ENCODE measurements around the gene EPN3. TPM values are rescaled to one million over a fixed set of nuclear protein-coding genes. Genes with fewer than 3 reads are reported as not detected.

Gene EPN3
- total RNA-seq, 4 donors from 2014 or later = 0.30 to 41.1 TPM; not detected in 2

DNA sequence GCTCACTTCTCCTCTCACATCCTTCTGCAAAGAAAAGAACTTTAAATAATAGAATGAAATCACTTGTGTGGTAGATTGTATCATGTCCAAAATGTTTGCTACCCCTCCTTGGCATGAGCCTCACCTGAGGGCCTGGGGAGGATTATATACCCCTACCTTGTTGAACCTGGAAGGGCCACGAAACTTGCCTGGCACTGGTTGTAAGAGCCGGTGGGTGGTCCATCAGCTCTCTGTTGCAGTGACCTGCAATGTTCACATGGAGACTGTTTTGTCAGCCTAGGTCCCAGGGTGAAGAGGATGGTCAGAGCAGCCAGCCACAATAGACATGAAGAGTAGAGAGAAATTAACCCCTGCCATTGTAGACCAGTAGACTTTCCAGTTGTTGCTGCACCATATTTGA, 43.7 kb upstream of the EPN3 start:
- Histone ChIP-seq H3K27me3 (no peaks in the 10 kb centered on the region), H3K27ac (no peak overlapping the region), H3K9me3 (no peaks in the 10 kb centered on the region), H3K36me3 (no peaks in the 10 kb centered on the region), H3K4me1 (no peaks in the 10 kb centered on the region), H3K4me3 (no peak overlapping the region)
- DNase-seq = no peak
- TF ChIP-seq CTCF (IDR thresholded peaks at IDR 0.05) = no peak
- no peak for TF ChIP-seq POLR2A (IDR thresholded peaks at IDR 0.05)
- intact Hi-C loops (cut with DNase I; ENCODE audit: low total_unique reads) = no loop called here

DNA sequence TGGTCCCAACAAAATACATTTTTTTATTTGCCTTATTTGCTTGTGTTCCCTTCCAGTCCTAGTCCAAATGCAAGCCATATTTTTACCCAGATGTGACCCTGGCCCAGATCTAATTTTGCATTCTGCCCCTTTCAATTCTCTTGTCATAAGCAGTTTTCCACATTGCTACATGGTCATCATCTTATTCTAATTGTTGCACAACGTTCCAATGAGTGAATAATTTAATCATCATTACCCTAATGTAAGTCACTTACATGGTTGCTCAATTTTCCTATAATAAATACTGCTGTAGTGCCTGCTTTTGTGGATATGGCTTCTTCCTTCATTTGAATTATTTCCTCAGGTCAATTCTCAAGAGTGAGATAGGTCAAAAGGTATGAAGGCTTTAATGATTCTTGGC, 41.0 kb upstream of the EPN3 start:
- TF ChIP-seq CTCF (IDR thresholded peaks at IDR 0.05) (no peak), POLR2A (IDR thresholded peaks at IDR 0.05) (no peak)
- Histone ChIP-seq H3K4me3 (no peak overlapping the region), H3K9me3 (no peaks in the 10 kb centered on the region), H3K27ac (no peak overlapping the region), H3K4me1 (no peaks in the 10 kb centered on the region), H3K27me3 (no peaks in the 10 kb centered on the region), H3K36me3 (no peaks in the 10 kb centered on the region)
- intact Hi-C loops (cut with DNase I; ENCODE audit: low total_unique reads) = no loop called here
- no peak for DNase-seq

DNA sequence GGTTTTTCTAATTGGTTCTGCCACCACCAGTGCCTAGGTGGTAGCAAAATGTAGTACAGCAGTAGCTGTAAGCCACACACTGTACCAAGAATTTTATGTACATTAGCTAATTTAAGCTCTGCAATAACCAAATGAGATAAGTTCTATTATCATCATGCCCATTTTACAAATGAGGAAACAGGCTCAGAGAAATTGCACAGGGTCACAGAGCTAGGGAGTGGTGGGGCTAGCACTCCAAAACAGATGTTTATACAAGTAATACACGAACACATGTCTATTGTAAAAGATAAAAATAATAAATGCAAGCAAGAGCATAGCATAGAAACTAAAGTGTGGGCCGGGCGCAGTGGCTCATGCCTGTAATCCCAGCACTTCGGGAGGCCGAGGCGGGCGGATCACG, 40.3 kb upstream of the EPN3 start:
- Histone ChIP-seq H3K4me3 (no peak overlapping the region), H3K27me3 (no peaks in the 10 kb centered on the region)
- TF ChIP-seq CTCF (IDR thresholded peaks at IDR 0.05) (no peak), POLR2A (IDR thresholded peaks at IDR 0.05) (no peak)

GRCh38 chr17:50493744-50494143, 38.8 kb upstream of the EPN3 start:
- Histone ChIP-seq H3K9me3 (no peaks in the 10 kb centered on the region), H3K4me1 (no peaks in the 10 kb centered on the region), H3K27me3 (no peaks in the 10 kb centered on the region), H3K36me3 (no peaks in the 10 kb centered on the region), H3K4me3 (no peak overlapping the region), H3K27ac (no peak overlapping the region)
- no peak for DNase-seq
- intact Hi-C loops (cut with DNase I; ENCODE audit: low total_unique reads) = no loop called here
- TF ChIP-seq CTCF (IDR thresholded peaks at IDR 0.05) (no peak), POLR2A (IDR thresholded peaks at IDR 0.05) (no peak)

More for the DNA sequence above, 40.3 kb upstream of the EPN3 start:
- Histone ChIP-seq H3K4me1 (no peaks in the 10 kb centered on the region), H3K9me3 (no peaks in the 10 kb centered on the region), H3K36me3 (no peaks in the 10 kb centered on the region), H3K27ac (no peak overlapping the region)
- no peak for DNase-seq
- intact Hi-C loops (cut with DNase I; ENCODE audit: low total_unique reads) = no loop called here

DNA sequence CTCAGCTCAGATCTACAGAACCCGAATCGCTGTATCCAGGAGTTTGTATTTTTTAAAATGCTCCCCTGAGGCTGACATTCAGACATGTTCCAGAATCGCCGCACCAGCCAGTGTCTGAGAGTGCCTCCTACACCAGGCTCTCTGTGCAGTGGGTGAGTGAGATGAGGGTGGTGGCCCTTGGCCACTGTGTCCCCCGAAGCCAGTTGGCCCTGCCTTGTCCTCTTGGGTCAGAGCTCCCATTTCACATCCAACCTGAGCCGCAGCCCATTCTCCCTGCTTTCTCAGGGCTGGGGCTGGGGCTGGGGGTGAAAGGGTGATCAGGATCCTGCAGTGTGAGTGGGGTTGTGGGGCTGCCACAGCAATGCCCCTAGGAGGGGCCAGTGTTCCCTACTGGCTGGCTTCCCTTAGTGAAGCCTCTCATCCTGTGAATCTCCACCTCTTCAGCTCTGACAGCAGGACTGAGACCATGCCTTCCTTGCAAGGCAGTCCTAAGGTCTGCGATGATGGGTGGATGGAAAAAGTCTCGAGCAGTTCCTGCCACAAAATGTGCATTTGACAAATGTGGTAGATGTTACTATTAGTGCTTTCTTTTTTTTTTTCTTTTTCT, 37.2 kb upstream of the EPN3 start:
- Histone ChIP-seq H3K9me3 (no peaks in the 10 kb centered on the region), H3K4me1 (no peaks in the 10 kb centered on the region), H3K27me3 (no peaks in the 10 kb centered on the region), H3K4me3 (no peak overlapping the region), H3K36me3 (no peaks in the 10 kb centered on the region), H3K27ac (no peak overlapping the region)
- TF ChIP-seq CTCF (IDR thresholded peaks at IDR 0.05) (no peak), POLR2A (IDR thresholded peaks at IDR 0.05) (no peak)
- no peak for DNase-seq
- intact Hi-C loops (cut with DNase I; ENCODE audit: low total_unique reads) = no loop called here

Data from uterus (tissue), 4 donors.